Thyroid gland (tissue), 4 donors: ENCODE results near the gene EXOC8. TPM values are rescaled to one million over a fixed set of nuclear protein-coding genes. Genes with fewer than 3 reads are reported as not detected.
"Not testable (repeated sequence)": the region's sequence is repeated elsewhere in the genome, so short reads cannot be mapped to it uniquely, and the experiment has no call there.

Experiments used
- DNase-seq, 2 donors: peaks; one replicate each; pipeline ENCODE4 v3.0.0-alpha.2; 2019
- H3K27ac ChIP-seq, 3 donors: fragments of 200-600 bp; sonication (generic); 1 replicate in 2 of 3; 2 replicates in 1 of 3; pipeline ENCODE4 v1.5.1; 2016 to 2019; ENCODE audit warnings: mild to moderate bottlenecking in 1 of 3, moderate library complexity in 1 of 3
- H3K27me3 ChIP-seq: fragments of 200-600 bp; sonication (generic); one replicate; pipeline ENCODE4 v1.5.1; 2019
- H3K36me3 ChIP-seq, 2 donors: fragments of 200-600 bp; sonication (generic); one replicate each; pipeline ENCODE4 v1.5.1; 2016 to 2019
- H3K4me1 ChIP-seq, 2 donors: fragments of 200-600 bp; sonication (generic); one replicate each; pipeline ENCODE4 v1.5.1; 2017 to 2019
- H3K4me3 ChIP-seq, 3 donors: fragments of 200-600 bp; sonication (generic); replicated peaks in 1 of 3; 1 replicate in 2 of 3; 2 replicates in 1 of 3; pipeline ENCODE4 v1.5.1; 2016; ENCODE audit warnings: mild to moderate bottlenecking in 1 of 3
- H3K9me3 ChIP-seq: fragments of 200-600 bp; sonication (generic); one replicate; pipeline ENCODE4 v1.5.1; 2017
- CTCF ChIP-seq, 6 experiments: fragments of 200-600 bp in 3 of 6; fragments of 450-650 bp in 3 of 6; sonication (generic) in 3 of 6; IDR thresholded peaks; one replicate each; pipeline ENCODE4 v1.5.1; 2016 to 2019; ENCODE audit warnings: antibody characterized with exemption in 6 of 6, mild to moderate bottlenecking in 2 of 6, inconsistent platforms in 1 of 6, moderate library complexity in 1 of 6
- POLR2A ChIP-seq, 2 donors: fragments of 450-650 bp; IDR thresholded peaks; one replicate each; pipeline ENCODE4 v1.6.1; 2017; ENCODE audit warnings: antibody characterized with exemption in 2 of 2, mild to moderate bottlenecking in 2 of 2, moderate library complexity in 1 of 2
- whole genome bisulfite sequencing, 2 donors: methylation state at CpG; one replicate each; pipeline ENCODE4 v1.1.5; 2017; 5-methylcytosine and 5-hydroxymethylcytosine counted together
- intact Hi-C: fragments of 100-400 bp; cut with DNase I; formaldehyde crosslinking; loops from one replicate; pipeline ENCODE4 v1.15.1; 2023
- total RNA-seq, 4 donors: library from RNA; depleted of rRNA; stranded (reverse); fragments of >200 nt; gene quantifications; one replicate each; pipeline ENCODE4 v1.2.3, GENCODE V29; 2016

EXOC8 gene
- total RNA-seq, 4 donors from 2014 or later = 15.9 to 30.5 (median 18.6) TPM

- Histone ChIP-seq H3K36me3 (peaks cover 7 to 8% of the 10 kb centered on the region in 2 donors), H3K4me3 (no peak overlapping the region), H3K9me3 (no peaks in the 10 kb centered on the region), H3K27ac (no peak overlapping the region), H3K4me1 (peaks cover 0 to 7% of the 10 kb centered on the region in 2 donors), H3K27me3 (no peaks in the 10 kb centered on the region)
- WGBS, 2 donors = 89 to 92% methylated on average over 3 of the region's 3 CpGs
- intact Hi-C loops = loop anchor here (5.0 kb wide), 1 partner anchor 247 kb away; no protein-coding TSS in a partner anchor
- TF ChIP-seq POLR2A (IDR thresholded peaks at IDR 0.05) (no peak), CTCF (IDR thresholded peaks at IDR 0.05) (no peak)
- no peak for DNase-seq
Measured at GRCh38 chr1:231355171-231355570, 17.5 kb upstream of the EXOC8 start.

- Histone ChIP-seq H3K27me3 (no peaks in the 10 kb centered on the region), H3K27ac (no peak overlapping the region), H3K36me3 (peaks cover 7 to 11% of the 10 kb centered on the region in 2 donors), H3K4me1 (peaks cover 0 to 7% of the 10 kb centered on the region in 2 donors), H3K9me3 (no peaks in the 10 kb centered on the region), H3K4me3 (no peak overlapping the region)
- TF ChIP-seq POLR2A (IDR thresholded peaks at IDR 0.05) (no peak), CTCF (IDR thresholded peaks at IDR 0.05) (no peak)
- no peak for DNase-seq
- intact Hi-C loops = loop anchor here (5.0 kb wide), 1 partner anchor 248 kb away; no protein-coding TSS in a partner anchor
- WGBS, 2 donors = 92 to 95% methylated on average over 5 of the region's 5 CpGs
Measured at GRCh38 chr1:231354330-231355020, 16.8 kb upstream of the EXOC8 start.

- DNase-seq = no peak
- Histone ChIP-seq H3K27ac (no peak overlapping the region), H3K4me1 (peaks cover 0 to 4% of the 10 kb centered on the region in 2 donors), H3K9me3 (no peaks in the 10 kb centered on the region), H3K36me3 (peaks cover 11 to 18% of the 10 kb centered on the region in 2 donors), H3K27me3 (no peaks in the 10 kb centered on the region), H3K4me3 (no peak overlapping the region)
- intact Hi-C loops = no loop called here
- 77 to 86% methylated on average over 2 of the region's 2 CpGs for WGBS, 2 donors
- TF ChIP-seq POLR2A (IDR thresholded peaks at IDR 0.05) (no peak), CTCF (IDR thresholded peaks at IDR 0.05) (no peak)
Measured at GRCh38 chr1:231353086-231353485, 15.4 kb upstream of the EXOC8 start.

GRCh38 chr1:231351816-231352215 is 14.2 kb upstream of the EXOC8 start:
- Histone ChIP-seq H3K27ac (no peak overlapping the region), H3K4me1 (no peaks in the 10 kb centered on the region), H3K27me3 (no peaks in the 10 kb centered on the region), H3K36me3 (peaks cover 19 to 21% of the 10 kb centered on the region in 2 donors), H3K9me3 (no peaks in the 10 kb centered on the region), H3K4me3 (no peak overlapping the region)
- no peak for TF ChIP-seq CTCF (IDR thresholded peaks at IDR 0.05)
- no peak for TF ChIP-seq POLR2A (IDR thresholded peaks at IDR 0.05)
- intact Hi-C loops = no loop called here
- DNase-seq = no peak
- WGBS, 2 donors = 80 to 86% methylated on average over 2 of the region's 2 CpGs

GRCh38 chr1:231348856-231349255 is 11.2 kb upstream of the EXOC8 start:
- H3K27me3 ChIP-seq, H3K4me1 ChIP-seq, H3K27ac ChIP-seq, intact Hi-C loops, H3K9me3 ChIP-seq, H3K4me3 ChIP-seq, DNase-seq: not testable (repeated sequence)
- peaks cover 19 to 21% of the 10 kb centered on the region in 2 donors for H3K36me3 ChIP-seq
- 91 to 97% methylated on average over 1 of the region's 1 CpG for WGBS, 2 donors
